ENCODE data around the gene SFXN5.
"Not testable (repeated sequence)": the region's sequence is repeated elsewhere in the genome, so short reads cannot be mapped to it uniquely, and the experiment has no call there.

SFXN5 gene

GRCh38 chr2:73100956-73101355, 29.4 kb upstream of the SFXN5 start:
- DNase-seq, result peak; percentile 19

GRCh38 chr2:73099486-73099885, 28.0 kb upstream of the SFXN5 start:
- no peak for DNase-seq

GRCh38 chr2:73095910-73096309, 24.4 kb upstream of the SFXN5 start:
- DNase-seq, result no peak

- not testable (repeated sequence) for DNase-seq
Observed at GRCh38 chr2:73093601-73094218, 22.2 kb upstream of the SFXN5 start.

- no peak for DNase-seq
Observed at GRCh38 chr2:73092146-73092783, 20.8 kb upstream of the SFXN5 start.

GRCh38 chr2:73091696-73092095, 20.2 kb upstream of the SFXN5 start:
- DNase-seq, result no peak

GRCh38 chr2:73091164-73091563, 19.7 kb upstream of the SFXN5 start:
- DNase-seq, result no peak

- no peak for DNase-seq
Observed at GRCh38 chr2:73089270-73090030, 17.9 kb upstream of the SFXN5 start.

GRCh38 chr2:73088703-73089102, 17.2 kb upstream of the SFXN5 start:
- no peak for DNase-seq

GRCh38 chr2:73088211-73088610, 16.7 kb upstream of the SFXN5 start:
- no peak for DNase-seq

- no peak for DNase-seq
Observed at GRCh38 chr2:73087311-73087710, 15.8 kb upstream of the SFXN5 start.

GRCh38 chr2:73085691-73086090, 14.2 kb upstream of the SFXN5 start:
- DNase-seq, result peak; percentile 92

GRCh38 chr2:73084971-73085370, 13.5 kb upstream of the SFXN5 start:
- no peak for DNase-seq

GRCh38 chr2:73083886-73084800, 12.6 kb upstream of the SFXN5 start:
- DNase-seq, result no peak

- DNase-seq, result no peak
Observed at GRCh38 chr2:73082523-73083410, 11.3 kb upstream of the SFXN5 start.

- no peak for DNase-seq
Observed at GRCh38 chr2:73081181-73081671, 9.7 kb upstream of the SFXN5 start.

- DNase-seq, result no peak
Observed at GRCh38 chr2:73080321-73081131, 9.0 kb upstream of the SFXN5 start.

GRCh38 chr2:73079636-73080035, 8.1 kb upstream of the SFXN5 start:
- no peak for DNase-seq

- no peak for DNase-seq
Observed at GRCh38 chr2:73078457-73079411, 7.2 kb upstream of the SFXN5 start.

GRCh38 chr2:73077424-73077795, 5.9 kb upstream of the SFXN5 start:
- DNase-seq, result no peak
